Measurements from ENCODE around the gene ASGR1. TPM values are rescaled to one million over a fixed set of nuclear protein-coding genes. Genes with fewer than 3 reads are reported as not detected.

ASGR1 gene
- total and polyA plus RNA-seq, 4 donors = 4.3 to 32.5 (median 20.3) TPM

GRCh38 chr17:7207120-7208001 is 28.2 kb upstream of the ASGR1 start:
- no peak for DNase-seq (ENCODE audit: low read depth in 4 of 6, low spot score in 6 of 6)
- Histone ChIP-seq H3K4me3 (ENCODE audit: low read depth, low read length) (no peak overlapping the region), H3K27ac (ENCODE audit: low read depth, low read length) (peak overlapping the region; percentile 47), H3K27me3 (ENCODE audit: control insufficient read depth, insufficient read depth, low read length) (no peaks in the 10 kb centered on the region), H3K36me3 (ENCODE audit: control insufficient read depth, insufficient read depth, low read length) (peaks cover 41% of the 10 kb centered on the region), H3K4me1 (ENCODE audit: control insufficient read depth, insufficient read depth, low read length) (peaks cover 71% of the 10 kb centered on the region), H3K9me3 (ENCODE audit: control insufficient read depth, insufficient read depth, low read length) (no peaks in the 10 kb centered on the region)
- 66% methylated on average over 21 of the region's 24 CpGs for WGBS (ENCODE audit: insufficient coverage)

GRCh38 chr17:7205561-7205960 is 26.4 kb upstream of the ASGR1 start:
- WGBS (ENCODE audit: insufficient coverage) = 10% methylated on average over 11 of the region's 15 CpGs
- peak overlapping the region; percentile 92 for H3K27ac ChIP-seq (ENCODE audit: low read depth, low read length)

GRCh38 chr17:7204828-7205461 is 25.8 kb upstream of the ASGR1 start:
- Histone ChIP-seq H3K4me3 (ENCODE audit: low read depth, low read length) (peak overlapping the region; percentile 71), H3K9me3 (ENCODE audit: control insufficient read depth, insufficient read depth, low read length) (no peaks in the 10 kb centered on the region), H3K4me1 (ENCODE audit: control insufficient read depth, insufficient read depth, low read length) (peaks cover 56% of the 10 kb centered on the region), H3K27me3 (ENCODE audit: control insufficient read depth, insufficient read depth, low read length) (no peaks in the 10 kb centered on the region), H3K36me3 (ENCODE audit: control insufficient read depth, insufficient read depth, low read length) (peaks cover 57% of the 10 kb centered on the region), H3K27ac (ENCODE audit: low read depth, low read length) (peak overlapping the region; percentile 92)
- peak; percentile 91 to 99 (median 93) for DNase-seq (ENCODE audit: low read depth in 4 of 6, low spot score in 6 of 6)
- under 1% methylated on average over 31 of the region's 34 CpGs for WGBS (ENCODE audit: insufficient coverage)

More at GRCh38 chr17:7205561-7205960, 26.4 kb upstream of the ASGR1 start:
- peaks cover 58% of the 10 kb centered on the region for H3K4me1 ChIP-seq (ENCODE audit: control insufficient read depth, insufficient read depth, low read length)
- no peaks in the 10 kb centered on the region for H3K27me3 ChIP-seq (ENCODE audit: control insufficient read depth, insufficient read depth, low read length)
- H3K9me3 ChIP-seq (ENCODE audit: control insufficient read depth, insufficient read depth, low read length) = no peaks in the 10 kb centered on the region
- H3K4me3 ChIP-seq (ENCODE audit: low read depth, low read length) = peak overlapping the region; percentile 71
- no peak for DNase-seq (ENCODE audit: low read depth in 4 of 6, low spot score in 6 of 6)
- peaks cover 54% of the 10 kb centered on the region for H3K36me3 ChIP-seq (ENCODE audit: control insufficient read depth, insufficient read depth, low read length)

GRCh38 chr17:7204336-7204735 is 25.2 kb upstream of the ASGR1 start:
- Histone ChIP-seq H3K4me1 (ENCODE audit: control insufficient read depth, insufficient read depth, low read length) (peaks cover 55% of the 10 kb centered on the region), H3K27ac (ENCODE audit: low read depth, low read length) (peak overlapping the region; percentile 92), H3K9me3 (ENCODE audit: control insufficient read depth, insufficient read depth, low read length) (no peaks in the 10 kb centered on the region), H3K36me3 (ENCODE audit: control insufficient read depth, insufficient read depth, low read length) (peaks cover 58% of the 10 kb centered on the region), H3K4me3 (ENCODE audit: low read depth, low read length) (peak overlapping the region; percentile 71), H3K27me3 (ENCODE audit: control insufficient read depth, insufficient read depth, low read length) (no peaks in the 10 kb centered on the region)
- DNase-seq (ENCODE audit: low read depth in 4 of 6, low spot score in 6 of 6) = peak in 2 of 6 donors; percentile 89 to 92
- WGBS (ENCODE audit: insufficient coverage) = 29% methylated on average over 11 of the region's 15 CpGs

GRCh38 chr17:7203391-7203790 is 24.2 kb upstream of the ASGR1 start:
- H3K36me3 ChIP-seq (ENCODE audit: control insufficient read depth, insufficient read depth, low read length) = peaks cover 64% of the 10 kb centered on the region
- no peak for DNase-seq (ENCODE audit: low read depth in 4 of 6, low spot score in 6 of 6)
- no peaks in the 10 kb centered on the region for H3K9me3 ChIP-seq (ENCODE audit: control insufficient read depth, insufficient read depth, low read length)
- no peaks in the 10 kb centered on the region for H3K27me3 ChIP-seq (ENCODE audit: control insufficient read depth, insufficient read depth, low read length)
- H3K27ac ChIP-seq (ENCODE audit: low read depth, low read length) = no peak overlapping the region
- H3K4me1 ChIP-seq (ENCODE audit: control insufficient read depth, insufficient read depth, low read length) = peaks cover 46% of the 10 kb centered on the region
- no peak overlapping the region for H3K4me3 ChIP-seq (ENCODE audit: low read depth, low read length)
- 95% methylated on average over 14 of the region's 16 CpGs for WGBS (ENCODE audit: insufficient coverage)

- Histone ChIP-seq H3K4me3 (ENCODE audit: low read depth, low read length) (no peak overlapping the region), H3K27ac (ENCODE audit: low read depth, low read length) (no peak overlapping the region), H3K36me3 (ENCODE audit: control insufficient read depth, insufficient read depth, low read length) (peaks cover 83% of the 10 kb centered on the region), H3K9me3 (ENCODE audit: control insufficient read depth, insufficient read depth, low read length) (no peaks in the 10 kb centered on the region), H3K27me3 (ENCODE audit: control insufficient read depth, insufficient read depth, low read length) (no peaks in the 10 kb centered on the region), H3K4me1 (ENCODE audit: control insufficient read depth, insufficient read depth, low read length) (no peaks in the 10 kb centered on the region)
- DNase-seq (ENCODE audit: low read depth in 4 of 6, low spot score in 6 of 6) = no peak
- 96% methylated on average over 14 of the region's 22 CpGs for WGBS (ENCODE audit: insufficient coverage)
Observed at GRCh38 chr17:7196651-7197401, 17.7 kb upstream of the ASGR1 start.

- DNase-seq (ENCODE audit: low read depth in 4 of 6, low spot score in 6 of 6) = no peak
- Histone ChIP-seq H3K36me3 (ENCODE audit: control insufficient read depth, insufficient read depth, low read length) (peaks cover 85% of the 10 kb centered on the region), H3K4me1 (ENCODE audit: control insufficient read depth, insufficient read depth, low read length) (no peaks in the 10 kb centered on the region), H3K4me3 (ENCODE audit: low read depth, low read length) (no peak overlapping the region), H3K9me3 (ENCODE audit: control insufficient read depth, insufficient read depth, low read length) (no peaks in the 10 kb centered on the region), H3K27ac (ENCODE audit: low read depth, low read length) (no peak overlapping the region), H3K27me3 (ENCODE audit: control insufficient read depth, insufficient read depth, low read length) (no peaks in the 10 kb centered on the region)
- WGBS (ENCODE audit: insufficient coverage) = 95% methylated on average over 11 of the region's 12 CpGs
Observed at GRCh38 chr17:7195971-7196370, 16.8 kb upstream of the ASGR1 start.

- Histone ChIP-seq H3K4me3 (ENCODE audit: low read depth, low read length) (no peak overlapping the region), H3K27ac (ENCODE audit: low read depth, low read length) (no peak overlapping the region), H3K4me1 (ENCODE audit: control insufficient read depth, insufficient read depth, low read length) (no peaks in the 10 kb centered on the region), H3K36me3 (ENCODE audit: control insufficient read depth, insufficient read depth, low read length) (peaks cover 82% of the 10 kb centered on the region), H3K27me3 (ENCODE audit: control insufficient read depth, insufficient read depth, low read length) (no peaks in the 10 kb centered on the region), H3K9me3 (ENCODE audit: control insufficient read depth, insufficient read depth, low read length) (no peaks in the 10 kb centered on the region)
- WGBS (ENCODE audit: insufficient coverage) = 73% methylated on average over 12 of the region's 12 CpGs
- peak in 1 of 6 donors; percentile 76 for DNase-seq (ENCODE audit: low read depth in 4 of 6, low spot score in 6 of 6)
Observed at GRCh38 chr17:7192271-7192937, 13.2 kb upstream of the ASGR1 start.
